Measurements from ENCODE around the gene KANK2. TPM values are rescaled to one million over a fixed set of nuclear protein-coding genes. Genes with fewer than 3 reads are reported as not detected.

Gene KANK2
- total and polyA plus RNA-seq, 2 of the 13 experiments (the other 11 are each of a cell fraction or from before 2014, with no cell fraction given) = 5.7 to 12.9 TPM

- peak; percentile 96 for TF ChIP-seq ARID4A (CRISPR knock-in tag; IDR thresholded peaks at IDR 0.05; ENCODE audit: borderline replicate concordance)
- TF ChIP-seq ZBED4 (CRISPR knock-in tag; IDR thresholded peaks at IDR 0.05; ENCODE audit: borderline replicate concordance) = peak; percentile 67; the same call in 1 of the 2 replicates
- peak; percentile 22; the same call in 1 of the 2 replicates for TF ChIP-seq GTF2F1 (IDR thresholded peaks at IDR 0.05; ENCODE audit: low read length)
- TF ChIP-seq TEAD3 (CRISPR knock-in tag; optimal IDR thresholded peaks at IDR 0.05; ENCODE audit: borderline replicate concordance) = peak; percentile 88
- TF ChIP-seq ZNF333 (CRISPR knock-in tag; IDR thresholded peaks at IDR 0.05; ENCODE audit: borderline replicate concordance) = peak; percentile 68; the same call in 1 of the 2 replicates
Measured at GRCh38 chr19:11239377-11240000, 42.1 kb upstream of the KANK2 start, which contains the start of gene ANGPTL8 (continued).

Measured in HepG2 (cell line).